Activated T-cell treated with anti-CD3 and anti-CD28 coated beads for 1 hour (primary cell): Measurements from ENCODE around the gene SIAH2.
A peak's percentile ranks its signal among the peaks of the same experiment; 100 is the strongest.

ENCODE experiments used
- DNase-seq: peaks from one replicate; pipeline ENCODE4 v3.0.0-alpha.2; 2020; ENCODE audit warnings: low read depth

Gene SIAH2

GRCh38 chr3:150733936-150734794, 28.8 kb downstream of the SIAH2 start:
- DNase-seq, result no peak

GRCh38 chr3:150733373-150733935, 29.5 kb downstream of the SIAH2 start:
- no peak for DNase-seq

GRCh38 chr3:150729682-150730360, 33.1 kb downstream of the SIAH2 start:
- DNase-seq, result no peak

GRCh38 chr3:150727653-150728502, 35.1 kb downstream of the SIAH2 start:
- no peak for DNase-seq

GRCh38 chr3:150725548-150725947, 37.4 kb downstream of the SIAH2 start:
- no peak for DNase-seq

GRCh38 chr3:150723946-150724345, 39.0 kb downstream of the SIAH2 start:
- no peak for DNase-seq

GRCh38 chr3:150722267-150722666, 40.7 kb downstream of the SIAH2 start:
- DNase-seq, result no peak

- no peak for DNase-seq
Observed at GRCh38 chr3:150721285-150722130, 41.5 kb downstream of the SIAH2 start.

GRCh38 chr3:150720444-150720843, 42.5 kb downstream of the SIAH2 start:
- no peak for DNase-seq

- no peak for DNase-seq
Observed at GRCh38 chr3:150710097-150710496, 52.9 kb downstream of the SIAH2 start.

- DNase-seq, result peak; percentile 59
Observed at GRCh38 chr3:150703756-150704344, 59.1 kb downstream of the SIAH2 start, which contains the start of gene ERICH6. Gene ERICH6 (minus strand): TSS chr3:150703920. CDS start chr3:150703898, 22 bp downstream.

- peak; percentile 23 for DNase-seq
Observed at GRCh38 chr3:150703299-150703755, 59.6 kb downstream of the SIAH2 start.

- no peak for DNase-seq
Observed at GRCh38 chr3:150699068-150699639, 63.8 kb downstream of the SIAH2 start.

GRCh38 chr3:150697646-150698045, 65.3 kb downstream of the SIAH2 start:
- no peak for DNase-seq

- no peak for DNase-seq
Observed at GRCh38 chr3:150691414-150692040, 71.4 kb downstream of the SIAH2 start.
